AML-193 (cell line): ENCODE data around the gene EML1.

Experiments
- DNase-seq, 2 experiments: peaks; one replicate each; lab custom pipeline; 2025; lab: John Stamatoyannopoulos, UW

EML1 gene

DNA sequence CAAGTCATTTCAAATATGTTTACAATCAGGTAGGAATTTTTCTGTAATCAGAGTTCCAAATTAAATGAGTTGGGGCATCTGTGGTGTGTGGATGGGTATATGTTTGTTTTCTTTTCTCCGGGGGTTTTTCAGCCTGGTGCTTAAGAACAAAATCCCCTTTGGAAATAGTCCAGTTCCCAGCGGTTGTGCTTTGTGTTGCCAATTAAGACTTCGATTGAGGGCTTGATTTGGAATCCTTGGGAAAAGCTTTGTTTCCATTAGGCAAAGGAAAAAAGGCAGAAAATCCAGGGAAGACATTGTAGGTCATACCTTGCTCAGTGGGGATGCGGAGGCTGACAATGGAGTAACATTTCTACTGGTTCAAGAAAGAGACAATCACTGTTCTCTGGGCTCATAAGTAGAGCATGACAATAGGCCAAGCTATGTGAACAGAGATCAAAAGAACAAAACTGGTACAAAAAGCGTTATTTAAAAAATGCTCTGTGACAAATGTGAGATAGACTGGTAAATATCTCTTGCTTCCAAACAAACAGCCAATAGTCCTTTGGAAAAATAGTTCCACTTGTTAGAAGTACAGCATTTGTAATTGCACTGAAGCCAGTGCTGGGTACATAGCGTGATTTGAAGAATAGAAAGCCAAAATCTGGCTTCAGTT lies 79.7 kb downstream of the EML1 start:
- no peak for DNase-seq

DNA sequence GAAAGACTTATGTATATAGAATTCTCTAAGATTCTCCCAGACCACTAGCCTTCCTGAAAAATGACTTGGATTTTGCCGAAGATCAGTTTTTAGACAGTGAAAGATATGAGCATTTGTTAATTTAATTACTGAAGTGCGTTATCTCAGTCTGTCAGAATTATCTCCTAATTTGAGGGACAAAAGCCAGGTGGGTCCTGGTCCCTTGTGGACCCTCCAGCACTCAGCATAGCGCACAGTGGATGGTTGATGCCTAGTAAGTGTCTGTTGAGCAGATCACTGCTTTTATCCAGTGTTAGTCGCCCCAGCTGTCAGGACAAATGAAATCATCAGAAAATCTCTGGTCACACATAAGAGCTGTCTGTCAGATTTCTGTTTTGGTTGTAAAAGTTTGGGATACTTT lies 80.4 kb downstream of the EML1 start:
- no peak for DNase-seq

- no peak for DNase-seq
Measured at GRCh38 chr14:99874306-99874705, 81.1 kb downstream of the EML1 start.

DNA sequence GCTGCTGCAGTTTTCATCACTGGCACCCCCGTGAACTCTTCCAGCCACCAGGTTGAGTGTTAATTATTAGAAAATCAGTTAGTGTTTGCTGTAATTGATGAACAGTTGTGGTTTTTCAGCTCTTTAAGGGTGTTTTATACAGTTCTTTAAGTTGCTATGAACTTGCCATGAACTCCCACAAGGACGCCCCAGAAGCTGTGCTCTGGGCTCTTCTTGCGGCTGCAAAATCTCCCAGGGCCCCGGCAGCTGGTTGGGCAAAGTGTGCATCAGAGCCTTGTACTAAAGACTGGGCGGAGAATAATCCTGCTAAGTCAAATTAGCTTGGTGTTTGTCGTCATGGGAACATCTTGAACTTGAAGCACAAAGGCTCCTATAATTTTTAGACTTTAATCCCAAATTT lies 82.2 kb downstream of the EML1 start:
- no peak for DNase-seq

GRCh38 chr14:99875836-99876235 lies 82.6 kb downstream of the EML1 start:
- DNase-seq: no peak

- DNase-seq: no peak
Measured at GRCh38 chr14:99876406-99876805, 83.2 kb downstream of the EML1 start.

DNA sequence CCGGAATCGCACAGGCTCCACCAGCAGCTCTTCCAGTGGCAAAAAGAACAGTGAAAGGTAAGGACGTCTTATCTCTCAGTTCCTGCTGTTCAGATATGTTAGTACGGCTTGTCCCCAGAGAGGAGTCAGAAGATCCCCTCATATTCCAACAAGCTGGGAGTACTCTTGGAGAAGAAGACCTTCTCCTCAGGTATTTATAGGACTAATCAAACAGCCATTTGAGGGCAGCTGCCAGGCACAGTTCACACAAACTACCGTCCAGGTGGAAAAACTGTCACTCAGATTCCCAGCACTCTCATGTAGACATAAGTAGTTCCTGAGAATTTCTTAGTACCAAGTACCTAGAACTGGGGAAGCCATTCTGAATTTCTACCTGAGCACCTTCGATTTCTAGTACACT lies 85.3 kb downstream of the EML1 start:
- no peak for DNase-seq

- no peak for DNase-seq
Measured at GRCh38 chr14:99879401-99880295, 86.4 kb downstream of the EML1 start.

GRCh38 chr14:99880651-99881420 lies 87.6 kb downstream of the EML1 start:
- no peak for DNase-seq

DNA sequence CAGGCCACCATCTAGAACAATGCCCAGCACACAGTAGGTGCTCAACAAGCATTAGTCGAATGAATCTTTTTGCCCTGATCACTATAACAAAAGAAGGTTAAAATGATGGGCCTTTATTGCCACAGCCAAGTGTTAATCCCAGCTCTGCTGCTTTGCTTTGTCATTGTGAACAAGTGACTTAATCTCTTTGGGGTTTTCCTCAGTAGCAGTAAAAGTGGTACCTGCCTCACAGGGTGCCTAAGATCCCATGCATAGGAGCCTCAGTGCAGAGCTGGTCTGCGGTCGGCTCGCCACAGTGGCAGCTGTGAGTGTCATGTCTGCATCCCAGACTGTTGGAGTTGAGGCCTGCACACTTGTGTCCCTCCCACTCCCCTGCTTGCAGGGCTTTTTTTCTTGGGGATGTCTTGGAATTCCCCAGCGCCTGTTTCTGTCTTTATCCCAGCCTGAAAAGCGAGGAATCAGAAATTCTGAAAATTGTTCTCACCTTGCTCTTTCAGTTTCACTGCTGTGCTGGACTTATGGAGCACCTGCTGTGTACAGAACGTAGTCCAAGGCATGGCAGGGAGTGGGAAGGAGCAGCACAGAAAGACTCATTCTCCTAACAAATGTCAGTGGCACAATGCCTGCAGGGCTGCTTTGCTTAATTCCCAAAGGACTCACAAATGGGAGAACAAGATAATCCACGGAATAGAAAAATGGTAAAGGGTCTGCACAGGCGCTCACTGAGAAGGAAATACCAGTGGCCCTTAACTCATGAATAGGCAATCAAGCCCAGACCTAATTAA lies 90.8 kb downstream of the EML1 start:
- no peak for DNase-seq

DNA sequence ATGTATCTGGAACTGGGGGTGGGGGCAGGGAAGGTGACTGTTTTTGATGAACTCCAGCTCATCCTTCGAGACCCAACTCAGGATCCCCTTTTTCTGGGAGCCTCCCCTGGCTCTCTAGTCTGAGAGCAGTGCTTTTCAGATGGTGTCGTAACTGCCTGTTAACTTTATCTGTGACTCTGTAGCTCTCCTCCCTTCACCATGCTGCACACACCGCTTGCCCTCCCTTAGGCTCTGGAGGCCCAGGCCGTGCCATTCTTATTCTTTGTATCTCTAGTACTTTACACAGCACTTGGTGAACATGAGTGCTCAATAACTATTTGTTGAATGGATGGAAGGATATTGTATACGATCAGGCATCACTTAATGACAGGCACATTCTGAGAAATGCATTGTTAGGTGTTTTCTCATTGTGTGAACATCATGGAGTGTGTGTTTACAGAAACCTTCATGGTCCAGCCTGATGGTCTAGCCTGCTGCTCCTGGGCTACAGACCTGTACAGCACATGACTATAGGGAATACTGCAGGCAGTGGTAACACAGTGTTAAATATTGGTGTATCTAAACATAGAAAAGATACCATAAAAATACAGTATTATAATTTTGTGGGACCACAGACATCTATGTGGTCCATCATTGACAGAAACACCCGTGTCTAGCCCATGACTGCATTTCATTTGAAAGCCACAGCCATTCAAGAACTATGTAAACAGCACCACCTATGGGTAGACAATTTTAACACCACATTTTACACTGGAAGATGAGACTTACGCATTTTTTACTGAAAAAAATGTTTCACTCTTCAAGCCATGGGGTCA lies 91.8 kb downstream of the EML1 start:
- peak; percentile 32 to 49 for DNase-seq

- DNase-seq: no peak
Measured at GRCh38 chr14:99885649-99885958, 92.4 kb downstream of the EML1 start.

DNA sequence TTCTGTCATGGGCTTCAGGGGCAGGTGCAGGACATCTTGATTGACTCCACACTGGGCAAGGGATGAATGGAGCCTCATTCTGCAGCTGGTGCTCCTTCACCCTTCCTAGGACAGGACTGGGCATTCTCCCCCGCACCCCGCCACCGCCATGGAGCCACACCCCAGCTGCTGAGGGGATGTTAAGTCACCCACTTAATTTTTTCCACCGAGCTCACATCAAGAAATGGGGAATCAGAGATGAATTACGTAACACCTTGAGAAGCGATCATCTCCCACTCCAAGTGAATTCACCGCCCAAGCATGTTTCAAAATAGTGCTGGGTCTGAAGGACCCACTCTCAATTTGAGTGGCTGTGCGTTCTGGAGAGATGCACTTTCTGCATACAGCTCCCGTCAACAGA lies 94.2 kb downstream of the EML1 start:
- DNase-seq: no peak

DNA sequence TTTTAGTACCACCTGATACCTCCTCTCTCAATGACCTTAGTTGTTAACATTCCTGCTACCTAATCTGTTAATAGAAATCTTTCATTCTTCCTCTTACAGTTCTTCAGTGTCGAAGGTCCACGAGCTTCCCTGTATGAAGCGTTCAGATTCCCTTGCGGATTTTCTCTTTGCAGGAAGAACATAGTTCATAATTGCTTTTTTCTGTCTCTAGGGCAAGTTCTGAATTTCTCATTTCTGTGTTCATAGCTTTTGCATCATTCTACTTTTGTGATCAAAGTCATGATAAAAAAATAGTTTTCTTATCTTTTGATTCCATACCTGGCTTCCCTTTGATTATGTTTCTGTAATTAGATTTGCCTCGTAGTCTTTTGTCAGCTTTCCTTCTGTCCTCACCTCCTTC lies 94.9 kb downstream of the EML1 start:
- DNase-seq: no peak

DNA sequence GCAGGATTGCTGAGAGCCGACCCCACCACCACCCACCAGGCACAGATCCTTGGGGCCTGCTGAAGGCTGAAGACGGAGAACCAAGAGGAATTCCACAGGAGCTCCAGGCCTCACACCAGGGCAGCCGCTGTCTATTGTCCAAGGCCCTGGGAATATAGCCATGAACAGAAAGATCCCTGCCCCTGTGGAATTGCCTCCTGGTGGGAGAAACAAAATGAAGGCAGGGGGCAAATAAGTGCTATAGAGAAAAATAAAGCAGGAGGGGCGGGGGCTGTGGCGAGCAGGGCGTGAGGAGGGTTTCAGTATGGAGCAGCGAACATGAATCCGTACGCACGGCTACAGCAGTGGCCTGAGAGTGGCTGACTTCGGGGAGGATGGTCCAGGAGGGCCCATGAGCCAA lies 96.1 kb downstream of the EML1 start:
- no peak for DNase-seq

DNA sequence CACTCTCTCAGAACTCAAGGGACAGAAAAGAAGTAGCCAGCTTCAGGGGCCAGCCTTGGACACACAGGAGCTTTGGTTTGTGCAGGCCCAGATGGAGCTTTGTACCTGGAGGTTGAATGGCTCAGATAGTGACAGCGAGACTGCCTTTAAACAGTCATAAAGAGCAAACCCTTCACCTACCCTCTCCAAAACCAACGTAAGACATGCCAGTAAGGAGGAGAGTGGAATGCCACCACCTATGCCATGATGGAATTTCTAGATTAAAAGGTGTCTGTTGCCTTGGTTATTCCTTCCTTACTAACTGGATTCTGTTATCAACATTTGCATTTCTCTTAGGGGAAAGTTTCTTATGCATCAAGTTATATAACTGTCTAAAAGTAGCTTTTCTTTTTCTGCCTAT lies 98.1 kb downstream of the EML1 start:
- DNase-seq: no peak

DNA sequence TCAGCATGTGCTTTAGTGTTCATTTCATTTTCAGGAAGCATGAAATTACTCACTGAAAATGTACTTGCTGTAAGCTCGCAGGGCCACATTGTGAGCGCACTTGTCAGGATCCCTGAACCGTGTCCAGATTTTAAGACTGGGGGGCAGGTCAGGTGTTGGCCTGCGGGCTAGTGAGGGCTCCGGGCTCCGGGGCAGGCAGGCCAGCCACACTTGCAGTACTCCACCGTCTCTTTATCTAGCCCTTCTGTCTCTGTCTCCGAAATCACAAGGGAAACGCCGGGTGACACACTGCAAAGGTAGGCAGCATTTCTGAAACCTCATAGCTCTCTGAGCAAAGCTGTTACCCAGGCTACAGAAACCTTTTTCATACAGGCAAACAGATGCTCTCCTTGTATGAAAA lies 98.7 kb downstream of the EML1 start:
- DNase-seq: no peak

- no peak for DNase-seq
Measured at GRCh38 chr14:99892406-99892805, 99.2 kb downstream of the EML1 start.

DNA sequence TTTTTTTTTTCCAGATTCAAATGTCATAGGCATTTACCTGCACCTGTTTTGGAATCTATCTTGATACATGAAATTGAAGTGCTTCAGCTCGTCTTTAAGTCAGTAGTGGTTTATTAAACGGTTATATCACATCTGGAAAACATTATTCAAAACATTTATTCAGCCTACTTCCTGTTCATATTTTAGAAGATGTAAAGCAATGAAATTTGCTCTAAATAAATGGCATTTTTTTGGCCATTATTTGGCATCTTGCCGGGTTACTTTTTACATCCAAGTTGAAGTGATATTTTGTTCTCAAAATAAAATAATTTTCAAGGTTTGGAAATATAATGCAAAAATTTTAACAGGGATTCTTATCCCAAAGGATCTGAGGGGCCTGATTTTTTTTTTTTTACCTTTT lies 103.1 kb downstream of the EML1 start:
- DNase-seq: no peak

DNA sequence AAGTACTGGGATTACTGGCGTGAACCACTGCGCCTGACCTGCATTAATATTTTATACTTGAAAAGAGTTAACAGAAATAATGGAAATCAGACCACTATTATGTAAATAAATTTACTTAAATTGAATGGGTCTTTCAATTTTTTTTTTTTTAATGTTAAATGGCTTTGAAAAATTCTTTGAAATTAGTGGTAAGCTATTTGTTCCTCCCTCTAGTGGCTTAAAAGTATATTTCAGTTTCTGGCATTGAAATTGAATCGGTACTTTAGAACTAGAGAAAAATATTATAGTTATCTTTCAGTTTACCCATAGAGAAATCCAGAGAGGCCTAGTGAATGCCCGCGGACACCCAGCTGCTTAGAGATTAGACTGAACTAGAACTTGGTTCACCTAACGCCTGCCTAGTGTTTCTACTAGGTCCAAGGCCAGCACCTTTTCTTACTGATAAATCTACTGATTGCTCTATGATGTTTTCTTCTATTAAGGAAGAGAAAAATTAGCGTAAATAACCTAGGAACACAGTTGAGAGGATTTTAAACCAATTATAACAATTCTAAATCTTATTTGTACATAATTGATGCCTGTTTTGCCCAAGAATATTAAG lies 106.5 kb downstream of the EML1 start:
- DNase-seq: peak; percentile 6 to 14

GRCh38 chr14:99902925-99903324 lies 109.7 kb downstream of the EML1 start:
- no peak for DNase-seq
